Measurements from ENCODE around the gene OSBPL2.

Gene OSBPL2

DNA sequence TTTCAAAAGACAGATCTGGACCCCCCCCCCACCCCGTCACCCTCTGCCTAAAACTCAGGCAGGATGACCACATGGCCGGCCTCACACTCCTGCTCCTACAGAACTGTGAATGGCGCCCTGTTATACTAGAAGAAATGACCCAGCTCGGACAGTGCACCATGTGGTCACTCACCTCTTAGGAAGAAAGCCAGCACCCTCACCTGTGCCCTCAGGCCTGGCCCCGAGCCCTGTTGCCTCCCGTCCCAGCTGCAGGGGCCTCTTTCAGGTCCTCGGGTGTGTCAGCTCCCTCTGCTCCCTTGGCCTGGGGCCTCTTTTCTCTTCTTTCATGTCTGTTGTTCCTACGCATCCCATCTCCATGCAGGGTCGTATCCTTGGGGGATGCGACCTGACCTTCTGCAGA, 23.7 kb downstream of the OSBPL2 start:
- DNase-seq, result no peak

GRCh38 chr20:62263396-62263795, 25.1 kb downstream of the OSBPL2 start:
- DNase-seq, result no peak

DNA sequence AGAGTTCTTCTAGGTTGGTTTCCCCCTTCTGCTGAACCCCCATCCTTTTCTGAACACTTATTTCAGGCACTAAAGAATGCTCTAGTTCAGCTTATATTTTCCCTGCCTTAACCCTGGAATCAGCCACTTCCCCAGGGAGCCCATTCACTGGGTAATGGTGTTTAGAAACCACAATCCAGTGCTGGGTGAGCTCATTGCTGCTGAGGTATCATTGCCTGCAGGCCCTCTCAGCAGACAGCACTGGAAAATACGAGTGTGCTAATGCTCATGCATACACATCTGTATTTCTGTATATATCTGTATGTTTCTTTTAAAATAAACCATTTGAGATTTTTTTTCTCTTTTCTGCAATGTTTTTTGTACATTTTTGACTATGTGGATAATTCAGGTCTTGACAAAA, 27.0 kb downstream of the OSBPL2 start:
- DNase-seq, result no peak

DNA sequence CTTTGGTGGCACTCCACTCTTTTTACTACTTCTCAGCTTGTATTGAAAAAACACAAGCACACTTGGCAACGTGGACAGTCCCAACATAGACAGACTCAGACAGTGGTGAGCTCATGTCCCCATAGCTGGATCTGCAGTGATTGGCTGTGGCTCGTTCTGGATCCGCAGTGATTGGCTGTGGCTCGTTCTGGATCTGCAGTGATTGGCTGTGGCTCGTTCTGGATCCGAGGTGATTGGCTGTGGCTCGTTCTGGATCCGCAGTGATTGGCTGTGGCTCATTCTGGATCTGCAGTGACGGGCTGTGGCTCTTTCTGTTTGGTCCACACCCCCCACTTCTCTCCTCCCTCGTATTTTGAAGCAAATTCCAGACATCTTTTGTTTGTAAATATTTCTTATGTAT, 28.0 kb downstream of the OSBPL2 start:
- no peak for DNase-seq

DNA sequence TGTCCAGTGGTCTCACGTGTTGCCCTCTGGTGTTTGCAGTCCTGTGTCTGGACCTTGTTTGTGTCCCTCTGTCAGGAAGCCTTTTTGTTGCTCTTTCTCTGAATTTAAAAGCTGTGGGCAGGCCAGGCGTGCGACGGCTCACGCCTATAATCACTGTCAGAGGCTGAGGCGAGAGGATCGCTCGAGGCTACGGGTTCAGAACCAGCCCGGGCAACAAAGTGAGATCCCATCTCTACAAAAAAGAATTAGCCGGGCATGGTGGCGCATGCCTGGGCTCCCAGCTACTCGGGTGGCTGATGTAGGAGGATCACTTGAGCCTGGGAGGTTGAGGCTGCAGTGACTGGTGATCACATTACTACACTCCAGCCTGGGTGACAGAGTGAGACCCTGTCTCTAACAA, 28.5 kb downstream of the OSBPL2 start:
- no peak for DNase-seq

- no peak for DNase-seq
Observed at GRCh38 chr20:62267543-62267942, 29.2 kb downstream of the OSBPL2 start.

DNA sequence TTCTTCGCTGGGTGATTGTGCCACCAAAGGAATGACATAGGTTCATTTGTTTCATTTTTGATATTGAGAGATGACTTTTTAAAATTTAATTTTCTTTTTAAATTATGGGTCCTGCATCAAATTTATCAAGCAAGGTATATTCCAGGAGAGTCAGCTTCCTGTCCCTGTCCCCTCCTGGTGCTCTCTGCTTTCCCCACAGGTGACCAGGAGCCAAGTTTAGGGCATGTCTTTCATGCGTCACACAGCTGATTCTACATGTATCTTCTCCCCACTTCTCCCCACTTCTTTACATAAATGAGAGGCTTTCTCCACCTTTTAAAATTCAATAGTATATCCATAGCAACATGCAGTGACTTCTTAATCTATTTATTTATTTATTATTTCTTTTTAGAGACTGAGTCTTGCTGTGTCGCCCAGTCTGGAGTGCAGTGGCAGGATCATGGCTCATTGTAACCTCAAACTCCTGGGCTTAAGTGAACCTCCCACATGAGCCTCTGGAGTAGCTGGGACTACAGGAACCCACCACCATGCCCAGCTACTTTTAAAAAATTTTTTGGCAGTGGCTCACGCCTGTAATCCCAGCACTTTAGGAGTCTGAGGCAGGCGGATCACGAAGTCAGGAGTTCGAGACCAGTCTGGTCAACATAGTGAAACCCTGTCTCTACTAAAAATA, 30.0 kb downstream of the OSBPL2 start:
- no peak for DNase-seq

DNA sequence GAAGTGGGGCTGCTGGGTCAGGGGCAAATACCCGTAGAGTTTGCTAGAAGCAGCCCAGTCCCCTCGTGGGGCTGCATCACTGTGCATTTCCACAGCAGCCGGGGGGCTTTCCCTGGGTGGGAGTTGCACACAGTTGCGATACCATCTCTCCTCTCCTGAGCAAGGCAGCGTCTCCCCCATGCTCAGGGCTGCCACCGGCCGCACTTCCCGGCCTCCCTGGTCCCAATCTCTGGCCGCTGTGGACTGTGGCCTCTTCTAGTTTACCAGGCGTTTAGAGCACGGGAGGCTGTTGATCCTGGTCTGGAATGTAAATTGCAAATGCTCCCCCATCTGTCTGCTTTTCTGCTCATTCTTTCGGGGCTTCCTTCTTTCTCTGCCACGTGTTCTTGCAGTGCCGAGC, 31.1 kb downstream of the OSBPL2 start:
- no peak for DNase-seq

GRCh38 chr20:62269871-62270270, 31.6 kb downstream of the OSBPL2 start:
- no peak for DNase-seq

GRCh38 chr20:62272200-62272599, 33.9 kb downstream of the OSBPL2 start:
- no peak for DNase-seq

DNA sequence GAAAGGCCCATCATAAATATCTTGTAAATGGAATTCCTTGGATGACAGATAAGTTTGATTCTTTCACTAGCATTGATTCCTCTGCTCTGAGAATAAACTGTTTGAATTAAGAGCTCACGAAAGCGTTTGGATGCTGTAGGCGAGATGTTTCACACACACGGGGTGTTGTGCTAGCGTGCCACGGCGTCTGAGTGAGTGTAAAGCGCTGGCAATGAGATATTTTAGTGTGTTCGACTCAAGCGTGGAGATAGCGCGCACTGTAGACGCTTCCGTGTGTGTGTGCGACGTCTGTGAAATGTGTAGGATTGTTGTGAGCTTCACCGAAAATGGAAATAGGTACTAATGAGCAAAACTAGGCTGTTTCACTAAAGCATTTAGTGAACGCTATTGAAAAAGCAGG, 35.1 kb downstream of the OSBPL2 start:
- DNase-seq, result no peak

GRCh38 chr20:62274332-62274950, 36.1 kb downstream of the OSBPL2 start:
- DNase-seq, result no peak

DNA sequence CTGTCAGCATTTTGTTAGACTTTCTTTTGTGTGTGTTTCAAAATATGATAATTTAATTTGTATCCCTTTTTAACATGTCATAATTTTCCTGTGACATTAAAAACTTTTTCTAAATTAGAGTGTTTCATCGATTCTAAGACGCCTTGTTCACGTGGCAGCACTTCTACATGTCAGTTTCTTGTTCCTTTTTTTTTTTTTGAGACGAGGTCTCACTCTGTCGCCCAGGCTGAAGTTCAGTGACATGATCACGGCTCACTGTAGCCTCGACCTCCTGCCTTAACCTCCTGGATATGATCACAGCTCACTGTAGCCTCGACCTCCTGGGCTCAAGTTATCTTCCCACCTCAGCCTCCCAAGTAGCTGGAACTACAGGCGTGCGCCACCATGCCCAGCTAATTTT, 36.9 kb downstream of the OSBPL2 start:
- no peak for DNase-seq

GRCh38 chr20:62276439-62276838, 38.1 kb downstream of the OSBPL2 start:
- no peak for DNase-seq

GRCh38 chr20:62277253-62277652, 38.9 kb downstream of the OSBPL2 start:
- DNase-seq, result no peak

GRCh38 chr20:62280303-62280702, 42.0 kb downstream of the OSBPL2 start:
- no peak for DNase-seq

DNA sequence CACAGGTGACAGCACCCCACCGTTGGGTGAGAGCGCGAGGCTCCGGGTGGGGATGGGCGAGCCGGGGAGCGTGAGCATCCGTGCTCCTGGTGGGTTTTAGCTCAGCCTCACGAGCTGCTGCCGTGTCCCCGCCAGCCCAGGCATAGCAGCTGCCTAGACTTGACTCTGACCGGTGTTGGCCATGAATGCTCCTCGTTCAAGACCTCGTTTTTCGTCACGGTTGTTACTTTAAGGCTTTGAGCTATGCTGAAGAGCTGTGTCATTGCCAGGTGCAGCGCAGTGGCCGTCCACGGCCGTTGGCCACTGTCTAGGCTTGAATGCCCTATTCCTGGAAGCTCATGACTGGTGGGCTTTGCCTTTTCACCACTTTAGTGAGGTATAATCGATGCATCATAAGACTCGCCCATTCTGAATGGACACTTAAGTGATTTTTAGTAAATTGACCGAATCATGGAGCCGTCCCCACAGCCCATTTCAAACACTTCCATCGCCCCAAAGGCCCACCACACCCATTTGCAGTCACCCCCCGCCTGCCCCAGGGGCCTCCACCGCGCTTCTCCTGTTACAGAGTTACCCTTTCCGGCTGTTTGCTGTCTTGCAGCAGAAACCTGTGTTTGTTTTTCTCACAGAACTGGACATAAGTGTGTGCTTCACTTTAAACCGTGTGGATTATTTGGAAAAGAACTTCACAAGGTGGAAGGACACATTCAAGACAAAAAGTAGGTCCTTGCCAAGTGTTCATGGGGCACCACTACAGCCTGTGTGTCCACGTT, 43.0 kb downstream of the OSBPL2 start:
- DNase-seq, result no peak

DNA sequence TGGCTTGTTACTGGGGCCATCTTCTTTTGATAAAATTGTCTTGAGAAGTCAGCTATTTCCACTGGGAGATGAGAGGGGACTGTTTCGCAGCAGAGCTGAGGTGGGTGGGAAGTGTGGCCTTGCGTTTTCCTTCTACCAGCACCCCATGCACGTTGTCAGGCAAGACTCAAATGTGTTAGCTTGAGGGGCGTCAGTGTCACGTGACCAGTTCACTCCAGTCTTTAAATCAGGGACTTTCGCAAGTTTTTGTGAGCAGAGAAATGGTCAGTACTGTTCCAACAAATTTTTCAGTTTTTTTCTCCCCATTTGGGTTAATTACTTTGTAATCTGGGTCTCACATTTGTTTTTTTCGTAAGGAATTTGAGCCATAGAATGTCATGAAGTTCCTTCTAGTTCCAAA, 43.8 kb downstream of the OSBPL2 start:
- DNase-seq, result no peak

DNA sequence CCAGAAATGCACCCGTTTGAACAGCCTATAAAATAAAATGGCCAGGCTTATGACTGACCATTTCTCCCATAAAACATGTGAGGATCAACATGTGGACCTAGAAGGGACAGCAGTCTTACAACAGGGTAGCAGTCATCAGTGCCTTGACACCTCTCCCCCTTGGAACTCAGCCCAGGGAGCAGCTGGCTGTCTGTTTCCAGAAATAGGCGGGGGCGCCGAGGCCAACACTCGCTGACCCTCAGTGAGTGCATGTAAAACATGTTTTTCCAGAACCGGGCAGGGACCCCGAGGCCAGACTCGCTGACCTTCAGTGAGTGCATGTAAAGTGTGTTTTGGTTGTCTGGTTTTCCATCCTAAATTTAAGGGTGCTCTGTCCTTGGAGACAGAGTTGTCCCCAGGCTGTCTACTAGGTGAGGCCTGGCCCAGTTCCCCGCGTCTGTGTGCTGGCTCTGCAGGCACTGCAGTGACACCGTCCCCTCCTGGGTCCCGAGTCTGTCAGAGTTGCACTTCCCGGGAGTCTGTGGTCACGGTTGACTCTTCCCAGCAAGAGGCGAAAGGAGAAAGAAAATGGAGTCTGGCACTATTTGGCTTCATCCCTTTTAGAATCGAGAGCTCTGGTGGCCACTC, 44.7 kb downstream of the OSBPL2 start:
- no peak for DNase-seq

DNA sequence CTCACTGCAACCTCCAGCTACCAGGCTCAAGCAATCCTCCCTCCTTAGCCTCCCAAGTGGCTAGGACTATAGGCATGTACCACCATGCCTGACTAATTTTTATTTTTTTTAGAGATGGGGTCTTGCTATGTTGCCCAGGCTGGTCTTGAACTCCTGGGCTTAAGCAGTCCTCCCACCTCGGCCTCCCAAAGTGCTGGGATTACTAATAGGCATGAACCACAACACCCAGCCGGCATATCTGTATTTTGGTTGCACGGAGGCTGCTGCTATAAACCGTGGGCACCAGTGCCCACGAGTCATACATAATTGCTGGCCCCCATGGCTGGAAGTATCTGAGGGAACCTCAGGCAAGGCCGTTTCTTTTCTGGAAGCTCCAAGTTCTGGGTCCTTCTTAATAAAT, 46.1 kb downstream of the OSBPL2 start:
- DNase-seq, result no peak

- DNase-seq, result no peak
Observed at GRCh38 chr20:62285151-62285550, 46.8 kb downstream of the OSBPL2 start.

- no peak for DNase-seq
Observed at GRCh38 chr20:62285722-62286121, 47.4 kb downstream of the OSBPL2 start.

GRCh38 chr20:62286493-62287064, 48.3 kb downstream of the OSBPL2 start:
- no peak for DNase-seq
